HepG2 (cell line): ENCODE data around the gene ASPHD1. TPM values are rescaled to one million over a fixed set of nuclear protein-coding genes. Genes with fewer than 3 reads are reported as not detected.

ENCODE experiments used
- ARNTL ChIP-seq: sonication (generic); formaldehyde crosslinking; IDR thresholded peaks from 2 replicates; pipeline ENCODE4 v1.4.0; 2020; ENCODE audit warnings: mild to moderate bottlenecking, missing genetic modification reagents
- FOXM1 ChIP-seq: sonication (generic); formaldehyde crosslinking; IDR thresholded peaks from 2 replicates; pipeline ENCODE4 v1.5.0; 2020; ENCODE audit warnings: missing genetic modification reagents
- HDAC1 ChIP-seq: sonication (generic); formaldehyde crosslinking; IDR thresholded peaks from 2 replicates; pipeline ENCODE4 v1.5.1; 2020; ENCODE audit warnings: mild to moderate bottlenecking, missing genetic modification reagents
- HMG20B ChIP-seq: conservative IDR thresholded peaks from 2 replicates; pipeline ENCODE4 v1.6.1; 2016; ENCODE audit warnings: missing genetic modification reagents, missing compliant biosample characterization
- PCBP1 ChIP-seq: fragments of 200-400 bp; formaldehyde crosslinking; IDR thresholded peaks from 2 replicates; pipeline ENCODE4 v1.6.1; 2017; ENCODE audit warnings: mild to moderate bottlenecking, low read depth, low read length, borderline replicate concordance
- RBM39 ChIP-seq: fragments of 200-400 bp; formaldehyde crosslinking; IDR thresholded peaks from one replicate; pipeline ENCODE4 v1.6.1; 2018; ENCODE audit warnings: antibody characterized with exemption, mild to moderate bottlenecking, low read depth, low read length; ENCODE audit not compliant: poor library complexity, severe bottlenecking
- U2AF1 ChIP-seq: fragments of 200-400 bp; formaldehyde crosslinking; optimal IDR thresholded peaks from 2 replicates; pipeline ENCODE3; 2017; ENCODE audit warnings: mild to moderate bottlenecking, low read depth, low read length
- ZFP36L2 ChIP-seq: sonication (generic); formaldehyde crosslinking; IDR thresholded peaks from 2 replicates; pipeline ENCODE4 v1.4.0; 2020; ENCODE audit warnings: missing genetic modification reagents
- ZKSCAN8 ChIP-seq: IDR thresholded peaks from 2 replicates; pipeline ENCODE4 v1.6.1; 2016; ENCODE audit warnings: borderline replicate concordance, missing genetic modification reagents, missing compliant biosample characterization
- ZNF335 ChIP-seq: sonication (generic); formaldehyde crosslinking; IDR thresholded peaks from 2 replicates; pipeline ENCODE4 v1.4.0; 2020; ENCODE audit warnings: missing genetic modification reagents
- ZNF33A ChIP-seq: sonication (generic); formaldehyde crosslinking; IDR thresholded peaks from 2 replicates; pipeline ENCODE4 v1.5.1; 2020; ENCODE audit warnings: missing genetic modification reagents, mild to moderate bottlenecking, moderate library complexity, borderline replicate concordance
- ZNF343 ChIP-seq: sonication (generic); formaldehyde crosslinking; IDR thresholded peaks from 2 replicates; pipeline ENCODE4 v1.4.0; 2020; ENCODE audit warnings: mild to moderate bottlenecking, missing genetic modification reagents
- ZSCAN9 ChIP-seq: IDR thresholded peaks from 2 replicates; pipeline ENCODE4 v1.6.1; 2016; ENCODE audit warnings: borderline replicate concordance
- polyA plus RNA-seq, 8 experiments: library from polyadenylated mRNA; depleted of rRNA in 3 of 8; stranded (reverse) in 7 of 8; unstranded in 1 of 8; fragments of >200 nt; fragmentation: Illumina TruSeq in 4 of 8; extraction: Trizol in 4 of 8; gene quantifications; 2 replicates each; pipeline versions ENCODE4 v1.2.1 to v1.2.3, GENCODE V29; 2011 to 2016; ENCODE audit warnings: low read depth in 4 of 8, missing spikeins in 1 of 8, mixed read lengths in 1 of 8; ENCODE audit not compliant: insufficient read depth in 1 of 8
- total RNA-seq, 5 experiments: library from RNA; depleted of rRNA; stranded (reverse); fragments of >200 nt; fragmentation: Illumina TruSeq; extraction: Trizol; gene quantifications; 2 replicates each; pipeline ENCODE4 v1.2.3, GENCODE V29; 2016; ENCODE audit warnings: low read depth in 1 of 5
- TF ChIP-seq, protein P1 (sequence below): sonication (generic); formaldehyde crosslinking; IDR thresholded peaks from 2 replicates; pipeline ENCODE4 v1.5.0; 2020; ENCODE audit warnings: missing genetic modification reagents, mild to moderate bottlenecking, borderline replicate concordance
- TF ChIP-seq, protein P2 (sequence below): sonication (generic); formaldehyde crosslinking; IDR thresholded peaks from 2 replicates; pipeline ENCODE4 v1.4.0; 2020; ENCODE audit warnings: mild to moderate bottlenecking, missing genetic modification reagents, borderline replicate concordance
- TF ChIP-seq, protein P3 (sequence below): sonication (generic); formaldehyde crosslinking; IDR thresholded peaks from 2 replicates; pipeline ENCODE4 v1.5.1; 2020; ENCODE audit warnings: missing genetic modification reagents, mild to moderate bottlenecking, borderline replicate concordance

Gene ASPHD1
- total and polyA plus RNA-seq, 2 of the 13 experiments (the other 11 are each of a cell fraction or from before 2014, with no cell fraction given): 13.1 to 19.7 TPM

DNA sequence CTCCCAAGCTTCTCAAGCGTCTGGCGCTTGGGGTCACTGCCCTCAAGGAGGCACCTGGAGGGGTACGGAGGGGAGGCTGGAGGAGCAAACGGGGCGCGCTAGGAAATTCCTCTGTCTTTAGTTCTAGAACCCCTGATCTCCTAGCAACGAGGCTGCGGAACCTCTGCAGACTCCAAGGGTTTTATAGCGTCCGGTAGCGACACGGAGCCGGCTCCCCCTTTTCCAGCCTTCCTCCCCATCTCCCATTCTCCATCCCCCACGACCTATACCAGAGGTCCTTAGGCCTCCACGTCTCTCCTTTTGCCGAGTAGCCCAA, 36.7 kb upstream of the ASPHD1 start (continued):
- TF ChIP-seq ZNF343 (CRISPR knock-in tag) (0 out of 2 replicates have a peak, but pooled peaks have one; percentile 8), FOXM1 (CRISPR knock-in tag) (no peak), U2AF1 (no peak), ZKSCAN8 (CRISPR knock-in tag) (no peak), ZNF335 (no peak), HMG20B (CRISPR knock-in tag) (no peak), HDAC1 (CRISPR knock-in tag) (no peak), ZFP36L2 (no peak), ZNF33A (CRISPR knock-in tag) (no peak), ZSCAN9 (CRISPR knock-in tag) (no peak), ARNTL (no peak), RBM39 (no peak), PCBP1 (no peak; the same call in 1 of the 2 replicates)
- TF ChIP-seq, protein P1, sequence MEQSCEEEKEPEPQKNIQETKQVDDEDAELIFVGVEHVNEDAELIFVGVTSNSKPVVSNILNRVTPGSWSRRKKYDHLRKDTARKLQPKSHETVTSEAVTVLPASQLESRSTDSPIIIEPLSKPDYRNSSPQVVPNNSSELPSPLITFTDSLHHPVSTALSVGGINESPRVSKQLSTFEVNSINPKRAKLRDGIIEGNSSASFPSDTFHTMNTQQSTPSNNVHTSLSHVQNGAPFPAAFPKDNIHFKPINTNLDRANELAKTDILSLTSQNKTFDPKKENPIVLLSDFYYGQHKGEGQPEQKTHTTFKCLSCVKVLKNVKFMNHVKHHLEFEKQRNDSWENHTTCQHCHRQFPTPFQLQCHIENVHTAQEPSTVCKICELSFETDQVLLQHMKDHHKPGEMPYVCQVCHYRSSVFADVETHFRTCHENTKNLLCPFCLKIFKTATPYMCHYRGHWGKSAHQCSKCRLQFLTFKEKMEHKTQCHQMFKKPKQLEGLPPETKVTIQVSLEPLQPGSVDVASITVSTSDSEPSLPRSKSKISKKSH: 0 out of 2 replicates have a peak, but pooled peaks have one; percentile 69
- TF ChIP-seq, protein P2, sequence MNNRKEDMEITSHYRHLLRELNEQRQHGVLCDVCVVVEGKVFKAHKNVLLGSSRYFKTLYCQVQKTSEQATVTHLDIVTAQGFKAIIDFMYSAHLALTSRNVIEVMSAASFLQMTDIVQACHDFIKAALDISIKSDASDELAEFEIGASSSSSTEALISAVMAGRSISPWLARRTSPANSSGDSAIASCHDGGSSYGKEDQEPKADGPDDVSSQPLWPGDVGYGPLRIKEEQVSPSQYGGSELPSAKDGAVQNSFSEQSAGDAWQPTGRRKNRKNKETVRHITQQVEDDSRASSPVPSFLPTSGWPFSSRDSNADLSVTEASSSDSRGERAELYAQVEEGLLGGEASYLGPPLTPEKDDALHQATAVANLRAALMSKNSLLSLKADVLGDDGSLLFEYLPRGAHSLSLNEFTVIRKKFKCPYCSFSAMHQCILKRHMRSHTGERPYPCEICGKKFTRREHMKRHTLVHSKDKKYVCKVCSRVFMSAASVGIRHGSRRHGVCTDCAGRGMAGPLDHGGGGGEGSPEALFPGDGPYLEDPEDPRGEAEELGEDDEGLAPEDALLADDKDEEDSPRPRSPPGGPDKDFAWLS: no peak
- TF ChIP-seq, protein P3, sequence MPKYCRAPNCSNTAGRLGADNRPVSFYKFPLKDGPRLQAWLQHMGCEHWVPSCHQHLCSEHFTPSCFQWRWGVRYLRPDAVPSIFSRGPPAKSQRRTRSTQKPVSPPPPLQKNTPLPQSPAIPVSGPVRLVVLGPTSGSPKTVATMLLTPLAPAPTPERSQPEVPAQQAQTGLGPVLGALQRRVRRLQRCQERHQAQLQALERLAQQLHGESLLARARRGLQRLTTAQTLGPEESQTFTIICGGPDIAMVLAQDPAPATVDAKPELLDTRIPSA (CRISPR knock-in tag): no peak
